Fibroblast of the aortic adventitia (primary cell): ENCODE measurements around the gene TXLNB. TPM values are rescaled to one million over a fixed set of nuclear protein-coding genes. Genes with fewer than 3 reads are reported as not detected.

Experiments used
- DNase-seq: peaks from one replicate; pipeline ENCODE4 v3.0.0-alpha.2; 2010; ENCODE audit warnings: low read depth
- H3K4me3 ChIP-seq: 2 replicates; pipeline ENCODE4 v1.5.1; 2011; ENCODE audit warnings: low read depth, mild to moderate bottlenecking, control low read depth, low read length, moderate library complexity
- CTCF ChIP-seq: IDR thresholded peaks from 2 replicates; pipeline ENCODE4 v1.5.1; 2011; ENCODE audit warnings: mild to moderate bottlenecking, low read length, control low read depth, inconsistent platforms; ENCODE audit not compliant: insufficient read depth
- total RNA-seq: library from RNA; depleted of rRNA; stranded (reverse); fragments of >200 nt; gene quantifications from 2 replicates; pipeline ENCODE4 v1.2.3, GENCODE V29; 2012; ENCODE audit warnings: low replicate concordance

Gene TXLNB
- total RNA-seq, 1 donor = 0.36 TPM

DNA sequence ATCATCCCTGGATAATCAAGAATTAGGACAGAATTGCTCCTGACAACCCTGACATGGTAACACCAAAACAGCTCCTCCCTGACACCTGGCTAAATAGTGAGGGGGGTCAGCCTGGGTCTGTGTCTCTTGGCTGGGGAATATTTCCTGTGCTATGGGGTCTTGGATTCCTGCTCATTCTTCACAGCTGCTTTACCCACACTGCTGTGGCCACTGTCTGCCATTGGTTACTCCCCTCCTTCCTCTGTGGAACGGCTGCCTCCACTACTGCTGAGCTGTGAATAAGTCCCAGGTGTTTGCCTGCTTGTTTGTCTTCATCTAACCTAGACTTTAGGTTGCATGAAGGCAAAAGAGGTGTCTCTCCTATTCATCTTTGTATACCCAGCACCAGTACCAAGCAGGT is 33.9 kb upstream of the TXLNB start:
- H3K4me3 ChIP-seq = no peak overlapping the region
- no peak for DNase-seq
- no peak for TF ChIP-seq CTCF

DNA sequence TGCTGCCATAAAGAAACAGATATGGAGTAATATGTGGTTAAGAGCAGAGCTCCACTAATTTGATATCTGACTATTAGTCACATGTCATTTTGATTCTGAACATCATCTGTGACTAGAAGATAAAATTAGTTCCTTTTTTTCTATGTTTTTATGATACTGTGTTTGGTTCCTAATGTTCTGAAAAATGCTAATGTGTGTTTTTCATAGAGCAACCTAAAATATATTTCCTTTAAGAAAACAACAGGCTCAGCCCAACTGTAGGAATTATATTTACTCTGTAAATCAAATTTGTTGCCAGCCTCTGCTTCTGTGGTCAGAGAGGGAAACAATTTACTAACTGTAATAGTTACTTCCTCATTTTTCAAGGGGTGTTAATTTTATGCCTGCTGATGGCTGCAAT is 33.3 kb upstream of the TXLNB start:
- H3K4me3 ChIP-seq = no peak overlapping the region
- TF ChIP-seq CTCF = no peak
- DNase-seq = no peak

GRCh38 chr6:139324301-139324555 is 32.4 kb upstream of the TXLNB start:
- H3K4me3 ChIP-seq = no peak overlapping the region
- no peak for DNase-seq
- TF ChIP-seq CTCF = no peak

DNA sequence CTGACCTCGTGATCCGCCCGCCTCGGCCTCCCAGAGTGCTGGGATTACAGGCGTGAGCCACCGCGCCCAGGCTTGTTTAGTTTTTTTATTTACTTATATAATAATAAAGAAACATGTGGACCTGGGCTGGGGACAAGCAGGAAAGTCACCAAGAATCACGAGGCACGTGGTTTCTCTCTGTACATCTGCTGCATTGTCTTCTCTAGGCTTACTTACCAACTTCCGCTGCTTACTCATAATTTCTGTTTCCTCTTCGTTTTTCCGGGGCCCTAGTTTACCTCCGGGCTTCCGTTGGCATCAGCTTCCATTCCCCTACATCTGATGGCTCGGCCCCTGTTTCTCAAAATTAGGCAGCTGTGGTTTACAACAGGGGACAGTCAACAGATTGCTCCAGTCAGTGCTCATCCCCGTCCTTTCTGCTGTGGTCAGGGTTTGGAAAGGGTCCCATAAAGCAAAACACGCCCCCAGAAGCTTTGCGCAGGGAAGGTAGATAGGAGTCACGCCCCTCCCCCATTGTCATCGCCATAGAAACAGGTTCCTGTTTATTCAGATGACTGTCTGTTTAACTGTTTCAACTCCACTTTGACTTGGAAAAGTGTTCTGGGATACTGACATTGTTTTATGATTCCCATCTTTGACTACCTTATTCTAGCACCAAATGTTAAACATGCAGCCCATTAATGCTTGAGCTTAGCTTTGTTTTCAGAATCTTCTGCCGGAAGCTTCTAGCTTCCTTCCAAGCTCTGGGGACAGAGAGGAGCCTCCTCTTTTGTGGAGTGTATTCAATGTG is 31.9 kb upstream of the TXLNB start:
- no peak for DNase-seq
- no peak overlapping the region for H3K4me3 ChIP-seq
- TF ChIP-seq CTCF = no peak

DNA sequence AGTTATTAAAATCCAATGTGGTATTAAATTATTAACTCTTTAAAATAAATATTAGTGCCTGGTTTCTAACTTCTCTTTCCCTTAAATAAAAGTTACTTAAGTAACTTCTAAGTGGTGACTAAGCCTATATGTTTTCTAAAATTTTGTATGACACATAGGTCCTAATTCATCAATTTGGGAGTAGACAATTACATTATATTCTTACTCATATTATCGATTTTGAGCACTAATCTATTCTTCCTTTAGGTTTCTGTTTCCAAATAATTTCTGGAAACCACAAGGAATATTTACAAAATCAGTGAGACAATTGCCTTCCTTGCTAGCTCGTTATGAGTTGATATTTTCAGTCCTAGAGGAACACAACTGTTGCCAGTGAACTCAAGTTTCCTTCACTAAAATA is 28.3 kb upstream of the TXLNB start:
- no peak for DNase-seq
- TF ChIP-seq CTCF = no peak
- no peak overlapping the region for H3K4me3 ChIP-seq

DNA sequence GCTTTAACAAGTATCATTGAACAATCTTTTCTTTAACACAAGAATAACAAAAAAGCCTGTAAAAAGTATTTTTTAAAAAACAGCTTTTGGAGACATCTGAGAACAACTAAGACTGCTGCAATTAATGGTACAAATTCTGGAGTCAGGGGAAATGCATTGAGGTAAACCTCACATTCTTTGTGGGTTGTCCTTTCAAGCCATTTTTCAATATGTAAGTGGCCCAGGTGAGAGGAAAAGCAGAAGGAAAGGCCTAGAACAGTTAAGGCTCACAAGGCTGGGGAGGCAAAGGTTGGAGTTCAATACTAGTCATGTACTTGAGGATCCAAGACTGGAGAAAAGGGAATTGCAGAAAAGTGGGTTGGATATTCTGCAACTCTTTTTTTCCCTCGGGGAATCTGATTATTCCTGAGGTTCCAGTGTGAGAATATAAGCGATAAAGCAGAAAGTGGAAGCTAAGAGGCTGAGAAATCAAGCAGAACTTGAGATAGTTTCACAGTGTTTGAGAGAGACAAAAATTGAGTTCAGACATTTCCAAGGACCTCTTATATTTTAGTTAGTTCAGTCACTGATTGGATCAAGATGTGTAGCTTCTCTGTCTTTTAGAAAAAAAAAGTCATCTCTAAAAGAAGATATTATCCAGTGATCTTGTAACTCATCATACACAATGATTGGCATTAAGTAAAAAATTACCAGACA is 25.0 kb upstream of the TXLNB start:
- DNase-seq = no peak
- no peak for TF ChIP-seq CTCF

More for the DNA sequence above, 25.0 kb upstream of the TXLNB start:
- H3K4me3 ChIP-seq = no peak overlapping the region
